GM12878 (cell line): ENCODE results near the gene RWDD2A. TPM values are rescaled to one million over a fixed set of nuclear protein-coding genes. Genes with fewer than 3 reads are reported as not detected.

Experiments
- BCL11A ChIP-seq: IDR thresholded peaks from 2 replicates; pipeline ENCODE4 v1.6.1; 2011; ENCODE audit warnings: low read depth, low read length
- NR2C1 ChIP-seq: fragments of 450-650 bp; IDR thresholded peaks from 2 replicates; pipeline ENCODE4 v1.6.1; 2017; ENCODE audit warnings: antibody characterized with exemption, mild to moderate bottlenecking, moderate library complexity
- PRDM15 ChIP-seq: fragments of 450-650 bp; formaldehyde crosslinking; IDR thresholded peaks from 2 replicates; pipeline ENCODE4 v1.4.0; 2020; ENCODE audit warnings: mild to moderate bottlenecking, moderate library complexity
- RAD51 ChIP-seq: fragments of 450-650 bp; IDR thresholded peaks from 2 replicates; pipeline ENCODE4 v1.6.1; 2016; ENCODE audit warnings: moderate library complexity, mild to moderate bottlenecking, inconsistent platforms
- SIX5 ChIP-seq: IDR thresholded peaks from 2 replicates; pipeline ENCODE4 v1.6.1; 2011; ENCODE audit warnings: mild to moderate bottlenecking, low read depth, low read length, moderate library complexity; ENCODE audit not compliant: severe bottlenecking
- TARDBP ChIP-seq: IDR thresholded peaks from 2 replicates; pipeline ENCODE4 v1.6.1; 2016; ENCODE audit warnings: borderline replicate concordance
- ZBTB4 ChIP-seq: fragments of 450-650 bp; formaldehyde crosslinking; IDR thresholded peaks from 2 replicates; pipeline ENCODE4 v1.4.0; 2022; ENCODE audit warnings: mild to moderate bottlenecking, moderate library complexity
- ZNF592 ChIP-seq: fragments of 450-650 bp; IDR thresholded peaks from 2 replicates; pipeline ENCODE4 v1.6.1; 2017; ENCODE audit warnings: mild to moderate bottlenecking, moderate library complexity
- polyA plus RNA-seq, 11 experiments: library from polyadenylated mRNA; depleted of rRNA in 4 of 11; unstranded in 6 of 11; stranded (reverse) in 5 of 11; fragments of >200 nt; fragmentation: Nextera tagmentation in 4 of 11; fragmentation: Illumina TruSeq in 1 of 11; extraction: Ambion mirVana in 4 of 11; extraction: Trizol in 1 of 11; gene quantifications; 1 replicate in 1 of 11; 2 replicates in 10 of 11; pipeline versions ENCODE4 v1.2.1 to v1.2.3, GENCODE V29; 2011 to 2016; ENCODE audit warnings: inconsistent platforms in 2 of 11, missing spikeins in 2 of 11, low read depth in 1 of 11
- total RNA-seq, 4 experiments: library from RNA; depleted of rRNA in 3 of 4; stranded (reverse); fragments of >200 nt in 3 of 4; fragmentation: Illumina TruSeq in 1 of 4; extraction: Trizol in 1 of 4; gene quantifications; 2 replicates each; pipeline versions ENCODE4 v1.2.1 to v1.2.3, GENCODE V29; 2013 to 2021

RWDD2A gene
- total and polyA plus RNA-seq, 10 of the 15 experiments (the other 5 are each of a cell fraction or from before 2014, with no cell fraction given), result 2.3 to 4.6 (median 2.9) TPM

- TF ChIP-seq RAD51, result no peak
- no peak for TF ChIP-seq ZNF592
- TF ChIP-seq TARDBP, result no peak
- no peak for TF ChIP-seq NR2C1
- TF ChIP-seq BCL11A, result no peak
- no peak for TF ChIP-seq ZBTB4 (CRISPR knock-in tag)
- TF ChIP-seq SIX5, result no peak
- TF ChIP-seq PRDM15 (CRISPR knock-in tag), result no peak
These were observed 23.6 kb downstream of the RWDD2A start (continued) for GRCh38 chr6:83216806-83217205.
